Measurements from ENCODE around the gene APOBEC3H.

The APOBEC3H gene

DNA sequence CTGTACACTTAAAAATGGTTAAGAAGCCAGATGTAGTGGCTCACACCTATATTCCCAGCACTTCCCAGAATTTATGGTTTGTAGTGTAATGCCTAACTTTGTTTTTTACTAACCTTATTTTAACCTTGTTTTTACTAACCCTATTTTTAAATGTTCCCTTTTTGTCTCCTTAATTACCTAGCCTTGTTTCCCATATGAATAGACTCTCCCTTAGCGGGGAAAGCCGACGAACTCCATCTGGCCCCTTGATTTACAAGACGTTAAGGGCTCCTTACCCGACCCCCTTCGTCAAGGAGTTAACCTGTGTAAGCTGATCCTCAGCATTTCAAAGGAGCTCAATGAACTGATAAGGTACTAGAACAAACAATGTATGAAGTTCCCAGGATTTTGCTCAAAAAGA lies 17.1 kb downstream of the APOBEC3H start:
- no peak for DNase-seq

DNA sequence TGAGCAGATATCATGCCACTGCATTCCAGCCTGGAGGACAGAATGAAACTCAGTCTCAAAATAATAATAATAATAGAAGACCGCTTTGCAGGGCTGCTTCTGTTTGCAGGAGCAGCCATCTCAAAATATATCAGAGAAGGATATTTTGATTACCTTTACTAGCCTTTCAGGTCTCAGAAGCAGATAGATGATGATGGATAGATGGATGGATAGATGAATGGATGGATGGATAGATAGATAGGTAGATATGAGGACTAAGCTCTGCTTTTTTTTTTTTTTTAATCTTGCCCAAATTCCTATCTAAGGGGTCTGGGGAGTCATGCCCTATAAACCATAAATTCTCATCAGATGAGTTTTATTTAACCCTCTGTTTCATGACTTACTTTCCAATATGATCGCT lies 18.5 kb downstream of the APOBEC3H start:
- no peak for DNase-seq

DNA sequence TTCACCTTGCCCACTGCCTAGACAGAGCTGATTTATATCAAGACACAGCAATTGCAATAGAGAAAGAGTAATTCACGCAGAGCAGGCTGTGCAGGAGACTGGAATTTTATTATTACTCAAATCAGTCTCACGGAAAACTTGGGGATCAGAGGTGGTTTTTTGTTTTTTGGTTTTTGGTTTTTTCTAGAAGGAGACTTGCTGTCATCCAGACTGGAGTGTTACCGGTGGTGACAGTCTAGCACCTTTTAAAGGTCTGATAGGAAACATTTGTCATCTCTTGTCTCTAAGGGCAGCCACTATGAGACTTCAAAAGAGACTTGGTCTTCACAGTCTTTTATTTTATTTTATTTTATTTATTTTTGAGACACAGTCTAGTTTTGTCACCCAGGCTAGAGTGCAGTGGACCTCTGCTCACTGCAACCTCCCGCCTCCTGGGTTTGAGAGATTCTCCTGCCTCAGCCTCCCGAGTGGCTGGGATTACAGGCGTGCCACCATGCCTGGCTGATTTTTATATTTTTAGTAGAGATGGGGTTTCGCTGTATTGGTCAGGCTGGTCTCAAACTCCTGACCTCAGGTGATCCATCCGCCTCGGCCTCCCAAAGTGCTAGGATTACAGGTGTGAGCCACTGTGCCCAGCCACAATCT lies 19.1 kb downstream of the APOBEC3H start:
- no peak for DNase-seq

DNA sequence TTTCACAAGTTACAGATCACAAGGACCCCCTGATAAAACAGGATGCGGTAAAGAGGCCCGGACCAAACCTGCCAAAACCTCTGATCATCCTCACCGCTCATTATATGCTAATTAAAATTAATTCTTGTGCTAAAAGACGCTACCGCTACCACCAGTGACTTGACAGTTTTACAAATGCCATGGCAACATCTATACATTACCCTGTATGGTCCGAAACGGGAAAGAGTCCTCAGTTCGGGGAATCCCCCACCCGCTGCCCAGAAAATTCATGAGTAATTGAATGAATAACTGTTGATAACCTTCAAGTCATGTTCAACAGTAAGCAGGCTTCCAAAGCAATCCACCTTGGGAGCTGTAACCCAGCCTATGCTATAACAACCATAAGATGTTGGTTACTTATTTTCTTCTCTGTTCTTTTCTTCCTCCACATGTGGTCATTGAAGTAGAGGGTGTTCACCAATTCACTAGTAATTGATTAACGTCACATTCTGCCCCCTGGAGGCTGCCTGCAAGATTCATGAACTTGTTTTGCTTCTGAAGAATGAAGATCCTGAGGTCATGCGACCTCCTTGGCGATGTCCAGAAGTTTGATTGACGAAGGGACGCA lies 20.6 kb downstream of the APOBEC3H start:
- no peak for DNase-seq

DNA sequence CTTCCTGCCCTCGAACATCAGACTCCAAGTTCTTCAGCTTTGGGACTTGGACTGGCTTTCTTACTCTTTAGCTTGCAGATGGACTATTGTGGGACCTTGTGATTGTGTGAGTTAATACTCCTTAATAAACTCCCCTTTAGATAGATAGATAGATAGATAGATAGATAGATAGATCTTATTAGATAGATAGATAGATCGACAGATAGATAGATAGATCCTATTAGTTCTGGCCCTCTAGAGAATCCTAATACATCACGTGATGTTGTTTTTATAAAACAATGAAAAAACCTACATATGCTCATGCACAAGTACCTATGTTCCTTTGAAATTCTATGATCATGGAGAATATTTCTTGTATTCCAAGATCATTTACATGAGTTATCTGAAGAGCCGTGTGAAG lies 23.9 kb downstream of the APOBEC3H start:
- DNase-seq: no peak

DNA sequence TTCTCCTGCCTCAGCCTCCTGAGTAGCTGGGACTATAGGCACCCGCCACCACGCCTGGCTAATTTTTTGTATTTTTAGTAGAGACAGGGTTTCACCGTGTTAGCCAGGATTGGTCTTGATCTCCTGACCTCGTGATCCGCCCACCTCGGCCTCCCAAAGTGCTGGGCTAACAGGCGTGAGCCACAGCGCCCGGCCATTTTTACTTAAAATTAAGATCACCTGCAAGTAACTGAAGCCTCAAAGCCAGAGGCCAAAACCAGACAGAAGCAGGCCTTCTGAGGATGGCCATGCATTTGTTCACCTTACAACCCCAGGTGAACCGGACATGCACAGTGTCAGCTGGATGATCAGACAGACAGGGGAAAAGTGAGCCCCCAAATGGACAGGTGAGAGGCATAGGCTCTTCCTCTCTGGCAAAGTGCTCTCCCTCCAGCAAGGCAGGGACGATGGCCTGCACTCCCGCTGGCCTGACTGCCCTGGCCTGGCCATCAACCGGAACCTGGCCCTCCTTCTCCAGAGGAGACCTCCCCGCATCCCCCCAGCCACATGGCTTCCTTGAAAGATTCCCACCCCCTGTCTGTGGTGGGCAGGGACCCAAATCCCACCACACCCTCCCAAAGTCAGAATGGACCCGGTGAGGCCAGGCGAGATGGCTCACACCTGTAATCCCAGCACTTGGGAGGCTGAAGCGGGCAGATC lies 25.9 kb downstream of the APOBEC3H start:
- DNase-seq: no peak

DNA sequence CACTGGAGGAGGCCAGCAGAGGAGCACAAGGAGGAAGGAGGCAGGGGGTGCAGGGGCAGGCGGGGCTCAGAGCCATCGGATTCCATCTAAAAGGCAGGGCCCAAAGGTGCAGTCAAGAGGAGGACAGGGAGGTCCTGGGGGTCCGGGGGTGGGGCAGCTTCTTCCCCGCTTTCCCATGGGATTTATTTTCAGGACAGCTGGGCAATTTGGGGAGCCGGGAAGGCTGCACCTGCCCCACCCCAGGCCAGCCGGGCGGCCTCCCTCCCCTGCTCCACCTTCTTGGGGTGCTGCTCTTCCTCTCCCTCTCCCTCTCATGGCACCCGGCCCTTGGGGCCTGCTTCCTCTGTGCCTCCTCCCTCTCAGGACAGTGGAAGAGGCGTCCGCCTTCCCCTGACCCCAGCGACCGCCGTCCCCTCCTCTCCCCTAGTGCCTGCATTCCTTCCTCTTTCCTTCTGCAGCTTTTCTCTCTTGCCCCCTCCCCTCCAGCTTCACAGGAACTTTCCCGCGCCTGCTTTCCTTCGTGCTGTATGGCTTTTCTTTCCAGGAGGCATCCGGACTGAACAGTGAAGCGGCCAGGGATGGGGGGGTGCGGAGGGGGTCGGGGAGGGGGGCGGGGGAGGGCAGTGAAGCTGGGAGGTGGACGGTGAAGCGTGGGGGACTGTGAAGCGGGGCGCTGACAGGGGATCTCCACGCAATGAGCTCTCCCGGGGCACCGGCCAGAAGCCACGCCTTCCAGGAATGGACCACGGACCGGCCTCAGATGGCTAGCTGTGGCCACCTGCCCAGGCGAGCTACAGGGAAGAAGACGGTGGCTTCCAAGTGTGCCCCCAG lies 26.9 kb downstream of the APOBEC3H start:
- DNase-seq: no peak

DNA sequence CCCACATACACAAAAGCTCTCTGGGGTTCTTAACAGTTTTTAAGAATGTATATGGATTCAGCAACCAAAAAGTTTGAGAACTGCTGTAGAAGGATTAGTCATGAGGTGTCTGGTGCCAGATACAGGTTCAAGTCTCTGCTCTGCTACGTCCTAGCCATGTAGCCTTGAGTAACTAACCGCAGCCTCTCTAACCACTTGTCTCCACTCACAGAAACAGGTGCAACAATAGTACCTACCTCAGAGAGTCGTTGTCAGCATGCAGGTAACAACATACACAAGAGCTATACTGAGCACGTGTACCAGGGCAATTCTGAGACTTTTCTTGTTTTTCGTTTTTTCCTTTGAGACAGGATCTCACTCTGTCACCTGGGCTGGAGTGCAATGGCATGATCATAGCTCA lies 28.6 kb downstream of the APOBEC3H start:
- DNase-seq: no peak

DNA sequence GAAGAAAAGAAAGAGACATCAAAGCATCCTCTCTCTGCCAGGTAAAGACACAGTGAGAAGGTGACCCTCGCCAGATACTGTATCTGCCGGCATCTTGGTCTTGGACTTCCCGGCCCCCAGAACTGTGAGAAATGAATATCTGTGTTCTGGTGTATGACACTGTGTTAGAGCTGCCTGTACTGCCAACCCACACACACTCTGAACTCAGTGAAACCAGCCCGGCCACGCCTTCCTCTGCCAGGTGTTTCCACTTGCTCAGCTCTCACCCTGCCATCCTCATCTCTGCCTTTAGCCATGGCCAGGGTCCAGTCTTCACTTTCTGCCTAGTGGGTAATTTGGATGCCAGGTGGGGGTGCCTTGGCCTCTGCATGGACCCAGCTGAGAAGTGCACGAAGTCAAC lies 31.5 kb downstream of the APOBEC3H start:
- no peak for DNase-seq

DNA sequence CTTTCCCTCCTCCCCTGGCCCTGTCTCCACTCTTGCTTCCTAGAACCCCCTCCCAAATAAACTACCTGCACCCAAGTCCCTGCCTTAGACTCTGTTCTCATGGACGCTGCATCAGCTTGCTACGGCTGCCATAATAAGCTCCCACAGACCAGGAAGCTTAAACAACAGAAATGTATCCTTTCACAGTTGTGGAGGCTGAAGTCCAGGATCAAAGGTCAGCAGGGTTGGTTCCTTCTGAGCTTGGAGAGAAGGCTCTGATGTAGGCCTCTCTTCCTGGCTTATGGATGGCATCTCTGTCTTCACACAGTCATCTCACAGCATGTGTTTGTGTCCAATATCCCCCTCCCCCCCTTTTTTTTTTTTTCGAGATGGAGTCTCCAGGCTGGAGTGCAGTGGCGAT lies 32.0 kb downstream of the APOBEC3H start:
- DNase-seq: no peak

DNA sequence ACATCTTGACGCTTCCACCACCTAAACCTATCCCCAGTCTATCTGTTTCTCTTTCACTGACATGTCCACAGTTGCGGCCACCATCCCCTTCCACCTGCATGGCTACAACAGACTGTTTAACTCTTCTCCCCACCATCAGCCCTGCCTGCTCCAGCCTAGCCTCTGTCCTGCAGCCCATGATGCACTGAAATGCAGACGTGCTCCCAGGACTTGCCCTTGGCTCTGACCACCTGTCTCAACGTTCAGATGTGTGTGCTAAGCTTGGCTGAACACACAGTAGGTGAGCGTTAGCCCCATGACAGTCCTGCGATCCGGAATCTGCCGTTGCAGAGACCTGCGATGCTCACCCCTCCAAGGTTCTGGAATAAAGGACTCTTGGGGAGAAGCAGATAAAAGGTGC lies 32.7 kb downstream of the APOBEC3H start:
- no peak for DNase-seq

DNA sequence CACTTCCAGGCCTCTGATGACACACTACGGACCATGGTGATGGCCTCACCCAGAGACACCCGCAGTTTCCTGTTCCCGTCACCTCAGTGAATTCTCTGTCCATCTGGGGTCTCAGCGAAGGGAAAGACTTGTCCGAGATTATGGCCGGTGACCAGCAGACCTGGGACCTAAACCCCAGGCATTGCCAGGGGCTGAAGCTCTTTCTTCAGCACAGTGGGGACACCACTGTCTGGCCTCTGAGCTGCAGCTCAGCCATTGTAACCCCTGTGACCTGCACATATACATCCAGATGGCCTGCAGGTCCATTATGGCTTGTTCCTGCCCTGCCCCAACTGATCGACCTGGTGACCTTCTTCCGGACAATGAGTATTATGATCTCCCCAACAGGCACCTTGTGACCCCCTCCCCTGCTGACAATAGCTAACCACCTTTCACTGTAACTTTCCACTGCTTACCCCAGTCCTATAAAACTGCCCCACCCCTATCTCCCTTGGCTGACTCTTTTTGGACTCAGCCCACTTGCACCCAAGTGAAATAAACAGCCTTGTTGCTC lies 33.2 kb downstream of the APOBEC3H start:
- DNase-seq: no peak

DNA sequence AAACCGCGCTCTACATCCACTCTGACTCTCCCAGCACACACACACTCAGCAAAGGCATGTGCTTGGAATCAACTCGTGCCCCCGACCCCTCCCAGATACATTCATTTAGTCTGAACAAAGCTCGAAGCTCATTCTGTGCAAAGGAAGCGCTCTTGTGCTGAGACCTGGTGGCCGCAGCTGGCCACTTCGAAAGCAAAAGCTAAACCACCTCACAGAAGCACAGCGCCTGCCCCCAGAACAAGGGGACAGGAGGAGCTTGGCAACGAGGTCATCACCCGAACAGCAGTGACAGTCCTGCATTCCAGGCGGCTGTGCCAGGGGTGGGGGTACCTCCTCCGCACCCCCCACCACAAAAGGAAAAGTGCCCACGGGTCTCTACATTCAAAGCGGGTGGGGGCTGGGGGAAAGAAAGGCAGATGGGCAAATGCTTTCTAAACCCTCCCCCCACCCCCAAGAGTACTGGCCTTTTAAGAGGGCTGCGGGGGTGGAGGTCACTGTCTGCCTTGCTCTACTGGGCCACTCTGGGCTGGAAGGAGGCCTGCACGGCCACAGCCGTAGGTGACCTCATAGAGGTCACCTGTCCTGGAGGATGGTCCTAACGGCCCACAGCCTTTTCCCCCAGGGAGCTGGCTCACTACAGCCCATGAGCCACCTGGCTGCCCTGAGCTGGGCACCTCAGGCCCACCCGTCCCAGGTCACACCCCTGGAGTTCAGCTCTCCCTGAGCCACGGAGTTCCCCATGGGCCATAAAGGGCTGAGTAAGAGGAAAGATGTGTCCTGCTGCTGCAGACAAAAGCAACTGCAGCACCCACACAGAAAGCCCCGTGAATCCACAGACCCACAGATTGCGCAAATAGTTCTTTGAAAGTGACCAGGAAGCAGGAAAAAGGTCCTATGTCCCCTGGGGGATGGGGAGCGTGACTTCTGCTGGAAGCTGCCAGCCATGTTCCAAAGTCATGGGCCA lies 34.1 kb downstream of the APOBEC3H start:
- DNase-seq: no peak

DNA sequence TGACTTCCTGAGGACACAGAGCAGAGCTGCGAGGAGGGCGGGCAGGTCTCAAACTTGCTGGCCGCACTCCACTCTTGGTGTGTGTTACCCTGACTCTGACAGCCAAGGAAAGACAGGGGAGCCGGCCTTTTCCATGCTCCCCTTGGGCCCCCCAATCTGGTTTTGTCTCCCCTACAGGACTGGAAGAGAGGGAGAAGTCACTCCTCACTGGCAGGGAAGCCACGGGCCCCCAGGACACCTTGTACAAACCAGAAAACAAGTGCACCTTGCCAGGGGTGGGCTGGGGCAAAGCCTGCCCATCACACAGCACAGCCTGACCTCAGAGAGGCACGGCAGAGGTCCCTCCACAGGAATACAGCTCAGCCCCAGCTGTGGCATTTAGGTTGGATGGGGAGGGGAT lies 35.2 kb downstream of the APOBEC3H start:
- no peak for DNase-seq

DNA sequence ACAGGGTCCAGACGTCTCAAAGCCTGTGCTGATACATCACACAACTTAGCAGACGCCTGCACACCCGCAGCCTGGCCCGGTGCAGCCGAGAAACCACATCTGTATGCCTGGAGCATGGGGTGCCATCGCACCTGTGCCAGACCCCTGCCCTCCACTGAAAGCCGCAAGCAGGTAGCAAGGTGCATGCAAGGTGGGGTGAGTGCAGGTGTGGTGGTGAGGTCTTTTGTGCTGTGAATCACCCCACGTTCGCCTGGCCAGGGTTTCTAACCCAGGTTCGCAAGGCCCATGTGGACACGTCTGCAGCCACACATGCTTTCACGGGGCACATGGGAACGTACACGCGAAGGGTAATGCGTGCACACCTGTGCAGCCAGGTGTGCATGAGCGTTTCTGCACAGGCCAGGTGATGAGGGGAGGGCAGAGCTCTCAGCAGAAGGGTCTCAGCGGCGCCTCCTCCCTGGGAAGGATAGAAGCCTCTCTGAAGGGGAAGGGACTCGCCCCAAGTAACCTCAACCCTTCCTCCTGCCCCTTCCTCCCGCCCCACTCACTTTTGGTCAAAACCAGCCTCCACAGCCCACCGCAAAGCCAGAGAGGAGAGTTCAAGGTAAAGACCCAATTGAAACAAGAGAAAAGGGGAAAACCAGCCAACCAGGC lies 36.0 kb downstream of the APOBEC3H start:
- no peak for DNase-seq

DNA sequence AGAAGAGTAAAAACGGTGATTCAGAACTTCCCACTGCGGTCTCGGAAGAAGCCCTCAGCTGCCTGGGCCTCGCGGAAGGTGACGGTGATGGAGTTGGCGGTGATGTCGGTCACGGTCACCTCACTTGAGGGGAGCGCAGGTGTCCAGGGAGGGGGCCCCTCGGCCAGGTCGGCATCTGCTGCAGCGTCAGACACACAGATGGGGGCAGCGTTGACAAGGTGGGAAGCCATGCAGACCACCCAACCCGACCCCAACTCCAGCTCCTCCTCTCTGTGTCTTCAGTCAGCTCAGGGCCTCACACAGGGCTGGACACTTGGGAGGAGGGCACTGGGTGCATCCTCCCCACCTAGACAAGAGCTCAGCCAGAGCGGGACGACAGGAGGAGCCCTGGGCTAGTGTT lies 36.8 kb downstream of the APOBEC3H start:
- DNase-seq: no peak

DNA sequence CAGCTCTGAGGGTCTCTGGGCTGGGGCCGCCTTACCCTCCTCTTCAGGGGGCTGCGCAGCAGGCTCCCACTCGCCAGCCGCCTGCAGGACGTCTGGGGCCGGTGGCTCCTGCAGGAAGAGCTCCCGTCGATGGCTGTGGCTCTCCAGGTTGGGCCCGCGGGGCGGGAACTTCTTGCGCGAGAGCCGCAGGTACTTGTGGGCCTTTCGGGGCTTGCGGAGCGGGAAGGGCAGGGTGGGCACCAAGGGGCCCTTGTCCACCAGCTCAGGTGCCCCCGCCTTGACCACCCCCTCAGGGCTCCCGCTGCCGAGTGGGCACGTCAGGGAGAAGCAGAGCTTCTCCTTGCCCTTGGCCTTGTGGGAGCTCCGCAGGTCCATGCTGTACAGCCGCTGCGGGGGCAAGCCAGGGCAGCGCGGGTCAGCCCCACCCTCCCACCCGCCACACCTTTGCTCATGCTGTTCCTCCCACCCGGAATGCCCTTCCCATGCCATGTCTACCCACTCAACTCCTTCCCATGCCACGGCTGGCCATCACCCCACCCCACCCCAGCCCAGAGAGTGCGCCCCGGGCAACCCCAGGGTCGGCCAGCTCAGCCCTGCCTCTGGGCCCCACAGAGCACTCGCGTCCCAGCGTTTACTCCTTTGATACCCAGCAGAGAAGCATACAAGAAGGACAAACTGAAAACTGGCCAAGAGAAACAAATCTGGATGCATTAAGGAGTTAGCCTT lies 37.5 kb downstream of the APOBEC3H start:
- no peak for DNase-seq

DNA sequence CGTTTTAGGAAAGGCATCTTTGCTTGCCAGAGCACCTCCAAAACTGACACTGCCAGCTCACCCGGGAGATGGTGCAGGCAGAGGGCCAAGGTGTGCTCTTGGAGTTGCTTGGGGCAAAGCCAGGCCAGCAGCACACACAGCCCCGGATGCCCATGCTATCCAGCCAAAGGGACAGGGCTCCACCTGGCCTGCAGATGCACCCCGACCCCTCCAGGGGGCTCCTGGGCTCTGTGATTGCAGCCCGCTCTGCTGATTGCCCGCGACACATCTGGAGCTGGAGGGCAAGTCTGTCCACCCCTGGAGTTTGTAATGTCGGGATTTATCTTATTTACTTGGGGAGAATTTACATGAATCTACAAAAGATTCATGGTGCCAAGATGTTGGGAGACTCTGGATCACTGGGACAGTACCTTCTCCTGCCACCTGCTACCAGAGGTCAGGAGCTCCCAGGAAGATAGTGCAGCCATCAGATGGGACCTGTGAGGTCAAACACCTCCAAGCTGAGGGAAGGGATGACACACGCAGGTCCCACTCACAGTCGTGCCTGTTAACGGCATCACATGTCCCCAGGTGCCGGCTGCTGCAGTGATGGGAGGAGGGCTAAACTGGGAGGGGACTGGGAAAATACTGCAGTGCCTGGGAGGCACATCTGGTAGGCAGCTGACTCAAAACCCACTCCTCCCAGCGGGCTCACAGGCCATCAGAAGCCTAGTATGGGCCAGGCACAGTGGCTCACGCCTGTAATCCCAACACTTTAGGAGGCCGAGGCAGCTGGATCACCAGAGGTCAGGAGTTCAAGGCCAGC lies 38.2 kb downstream of the APOBEC3H start:
- no peak for DNase-seq

DNA sequence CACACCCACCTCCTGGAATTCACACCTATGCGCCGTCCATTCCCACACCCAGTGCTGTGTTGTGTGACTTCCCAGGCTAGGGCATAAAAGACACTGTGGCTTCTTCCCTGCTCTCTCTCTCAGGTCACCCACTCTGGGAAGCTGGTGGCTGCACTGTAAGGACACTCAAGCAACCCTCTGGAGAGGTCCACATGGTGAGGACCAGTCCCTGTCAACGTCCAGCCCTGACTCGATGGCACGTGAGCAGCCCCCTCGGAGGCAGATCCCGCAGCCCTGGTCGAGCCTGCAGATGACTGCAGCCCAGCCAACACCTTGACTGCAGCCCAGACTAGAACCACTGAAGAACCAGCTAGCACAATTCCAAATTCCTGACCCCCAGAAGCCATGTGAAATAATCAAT lies 39.3 kb downstream of the APOBEC3H start:
- no peak for DNase-seq
